ENCODE data around the gene VSTM2B.

- TF ChIP-seq CHD1 (IDR thresholded peaks at IDR 0.05; ENCODE audit: low read depth, low read length) (no peak), CTCF (conservative IDR thresholded peaks at IDR 0.05; ENCODE audit: low read depth, low read length) (no peak), MAFK (IDR thresholded peaks at IDR 0.05; ENCODE audit: low read depth, low read length) (no peak), POLR2A (IDR thresholded peaks at IDR 0.05; ENCODE audit: low read depth, low read length) (no peak), SMC3 (IDR thresholded peaks at IDR 0.05; ENCODE audit: low read depth, low read length) (no peak), MXI1 (IDR thresholded peaks at IDR 0.05; ENCODE audit: borderline replicate concordance, low read depth, low read length) (no peak), NFE2L2 (IDR thresholded peaks at IDR 0.05; ENCODE audit: low read depth, low read length) (no peak), CEBPB (IDR thresholded peaks at IDR 0.05; ENCODE audit: low read depth, low read length) (no peak), RFX5 (IDR thresholded peaks at IDR 0.05; ENCODE audit: low read depth, low read length) (no peak), RCOR1 (IDR thresholded peaks at IDR 0.05; ENCODE audit: insufficient replicate concordance, low read length) (no peak)
These were observed 3.3 kb downstream of the VSTM2B start for GRCh38 chr19:29528946-29529645.

All from IMR-90 (cell line).